GM21367 (cell line): ENCODE measurements around the gene FNTB.
"Not testable (repeated sequence)": the region's sequence is repeated elsewhere in the genome, so short reads cannot be mapped to it uniquely, and the experiment has no call there.

Experiments
- ATAC-seq: cut with Tn5 transposase; IDR thresholded peaks from one replicate; pipeline ENCODE4 v1.9.1; 2021; ENCODE audit not compliant: unreplicated experiment

Gene FNTB

DNA sequence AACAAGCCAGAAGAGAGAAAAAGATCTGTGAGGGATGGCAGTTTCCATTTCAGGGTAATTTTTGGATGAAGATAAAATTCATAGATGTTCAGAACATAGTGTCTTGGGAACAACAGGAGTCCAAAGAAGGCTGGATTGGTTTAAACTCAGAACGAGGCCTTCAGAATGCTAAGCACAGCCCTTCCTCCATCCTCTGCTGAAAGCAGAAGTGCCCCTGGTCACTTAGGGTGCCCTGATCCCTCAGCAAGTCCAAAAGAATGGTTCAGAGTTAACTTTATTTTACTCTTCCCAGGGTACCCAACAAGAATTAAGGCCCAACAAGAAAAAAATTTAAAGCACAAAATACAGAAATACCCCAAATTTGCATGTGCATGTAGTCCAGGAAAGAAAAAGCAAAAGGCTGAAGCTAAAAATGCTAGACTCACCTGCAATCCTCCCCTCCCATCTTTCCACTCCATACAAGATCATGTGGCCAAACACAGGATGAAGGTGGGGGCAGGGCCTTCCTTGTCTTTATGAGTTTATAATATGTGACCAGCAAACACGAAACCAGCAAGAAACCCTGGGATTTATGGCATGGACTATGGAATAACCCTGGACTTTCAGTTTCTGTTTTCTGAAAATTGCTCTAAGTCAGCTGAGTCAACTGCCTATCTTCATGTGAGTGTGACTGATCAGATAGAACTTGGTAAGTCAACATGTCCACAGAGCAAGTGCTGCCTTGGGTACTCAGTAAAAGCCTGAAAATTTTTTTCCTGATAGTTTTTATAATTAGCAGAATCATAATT lies 94.5 kb downstream of the FNTB start:
- no peak for ATAC-seq

DNA sequence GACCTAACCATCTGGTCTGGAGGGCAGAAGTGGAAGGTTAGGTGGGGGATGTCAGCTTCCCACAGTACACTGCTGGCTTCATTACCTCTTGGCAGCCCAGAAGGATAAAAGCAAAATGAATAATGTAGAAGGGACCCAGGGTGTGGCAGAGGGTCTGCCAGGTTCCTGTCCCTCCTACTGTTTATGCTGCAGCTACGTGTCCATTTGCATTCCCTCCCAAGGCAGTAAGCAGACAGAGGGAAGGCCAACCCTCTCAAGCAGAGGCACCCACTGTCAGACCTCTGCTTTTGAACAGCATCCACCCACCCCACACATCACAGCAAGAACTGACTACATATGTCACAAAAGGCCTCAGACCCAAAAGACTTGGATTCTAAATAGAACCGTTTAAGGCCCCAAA lies 96.2 kb downstream of the FNTB start:
- ATAC-seq = no peak

DNA sequence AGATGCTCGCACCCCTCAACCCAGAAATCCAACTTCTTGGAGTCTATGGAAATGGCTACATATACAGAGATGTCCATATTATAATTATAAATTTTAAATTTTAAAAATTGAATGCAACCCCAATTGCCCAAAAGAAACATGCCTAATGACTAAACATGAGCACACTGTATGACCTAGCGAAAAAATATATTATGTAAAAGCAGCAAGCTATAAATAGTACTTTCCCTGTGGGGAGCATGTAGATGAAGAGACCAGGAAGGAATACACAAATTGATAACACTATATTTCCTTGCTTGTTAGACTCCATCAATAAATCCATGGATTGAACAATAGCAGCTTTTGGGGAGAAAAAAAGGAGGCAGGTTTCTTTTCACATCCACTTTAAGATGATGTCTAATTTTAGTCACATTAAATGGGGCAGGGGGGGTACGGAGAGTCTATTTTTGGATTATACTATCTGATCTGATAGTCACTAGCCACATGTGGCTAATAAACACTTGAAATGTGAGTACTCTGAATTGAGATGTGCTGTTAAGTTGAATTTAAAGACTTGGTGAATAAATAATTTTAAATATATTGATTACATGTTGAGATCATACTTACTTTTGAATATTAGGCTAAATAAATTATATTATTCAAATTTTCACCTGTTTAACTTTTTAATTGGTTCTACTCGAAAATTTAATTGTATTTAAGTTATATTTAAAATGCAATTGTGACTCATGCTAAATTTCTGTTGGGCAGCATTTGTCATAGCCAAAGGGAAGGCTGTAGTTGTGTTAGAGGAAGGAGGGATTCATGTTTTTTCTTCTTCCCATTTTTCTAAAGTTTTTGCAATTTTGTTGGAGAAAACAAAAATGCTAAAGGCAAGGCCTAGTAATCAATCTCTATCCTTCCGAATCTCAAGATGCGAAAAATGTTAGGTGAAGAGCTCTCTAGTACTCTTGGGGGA lies 98.1 kb downstream of the FNTB start:
- no peak for ATAC-seq

DNA sequence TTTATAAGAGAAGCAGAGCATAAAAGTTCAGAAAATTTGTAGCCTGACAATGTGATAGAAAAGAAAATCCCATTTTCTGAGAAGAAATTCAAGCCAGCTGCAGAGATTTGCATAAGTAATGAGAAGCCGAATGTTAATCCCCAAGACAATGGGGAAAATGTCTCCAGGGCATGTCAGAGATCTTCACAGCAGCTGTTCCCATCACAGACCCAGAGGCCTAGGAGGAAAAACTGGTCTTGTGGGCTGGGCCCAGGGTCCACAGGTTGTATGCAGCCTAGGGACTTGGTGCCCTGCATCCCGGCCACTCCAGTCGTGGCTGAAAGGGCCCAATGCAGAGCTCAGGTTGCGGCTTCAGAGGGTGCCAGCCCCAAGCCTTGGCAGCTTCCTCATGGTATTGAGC lies 100.0 kb downstream of the FNTB start:
- not testable (repeated sequence) for ATAC-seq

DNA sequence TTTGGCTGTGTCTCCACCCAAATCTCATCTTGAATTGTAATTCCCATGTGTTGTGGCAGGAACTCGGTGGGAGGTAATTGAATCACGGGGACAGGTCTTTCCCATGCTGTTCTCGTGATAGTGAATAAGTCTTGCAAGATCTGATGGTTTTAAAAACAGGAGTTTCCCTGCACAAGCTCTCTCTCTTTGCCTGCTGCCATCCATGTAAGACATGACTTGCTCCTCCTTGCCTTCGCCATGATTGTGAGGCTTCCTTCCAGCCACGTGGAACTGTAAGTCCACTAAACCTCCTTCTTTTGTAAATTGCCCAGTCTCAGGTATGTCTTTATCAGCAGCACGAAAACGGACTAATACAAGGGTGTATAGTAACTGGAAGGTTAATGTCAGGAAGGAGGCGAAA lies 101.1 kb downstream of the FNTB start:
- not testable (repeated sequence) for ATAC-seq

DNA sequence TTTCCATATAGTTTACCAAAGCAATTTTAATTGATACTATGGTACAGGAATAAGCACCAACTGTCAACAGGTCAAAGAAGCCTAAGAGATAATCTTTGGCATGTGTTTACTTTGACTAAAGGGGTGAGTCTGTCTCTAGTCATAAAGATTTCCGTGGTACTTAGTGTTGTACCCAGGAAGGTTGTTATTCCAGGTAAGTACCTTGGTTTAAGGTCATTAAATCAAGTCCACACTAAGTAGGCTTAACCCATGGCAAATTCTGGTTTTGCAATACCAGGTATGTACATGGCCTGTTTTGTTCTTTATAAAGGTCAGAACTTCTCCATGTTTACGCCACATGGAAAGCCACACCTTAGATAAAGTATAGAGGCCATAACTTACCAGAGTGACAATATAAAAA lies 105.7 kb downstream of the FNTB start:
- no peak for ATAC-seq

DNA sequence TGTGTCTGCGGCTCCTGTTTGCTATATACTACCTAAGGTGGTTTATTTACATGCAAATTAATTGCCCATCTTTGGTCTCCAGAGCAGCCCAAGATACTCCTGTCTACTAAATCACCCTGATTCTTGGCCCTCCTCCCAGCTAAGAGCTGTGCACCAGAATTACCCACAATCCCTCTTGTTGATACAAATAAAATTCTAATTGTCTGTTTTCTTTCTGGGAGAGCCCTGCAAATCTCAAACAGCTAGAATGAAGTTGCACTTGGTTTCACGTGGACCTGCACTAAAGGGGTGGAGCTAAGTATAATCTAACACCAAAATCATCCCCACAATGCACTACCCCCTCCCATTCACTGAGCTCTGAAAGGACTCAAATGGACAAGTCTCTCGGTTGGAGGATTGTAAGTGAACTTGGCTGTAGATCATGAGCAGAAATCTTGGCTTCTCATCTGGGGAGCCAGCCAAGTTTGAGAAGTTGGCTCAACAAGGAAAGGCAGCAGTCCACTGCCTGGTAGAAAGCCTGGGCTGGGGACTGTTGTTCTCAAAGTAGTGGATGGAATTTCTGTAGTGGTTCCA lies 109.0 kb downstream of the FNTB start:
- ATAC-seq = no peak

DNA sequence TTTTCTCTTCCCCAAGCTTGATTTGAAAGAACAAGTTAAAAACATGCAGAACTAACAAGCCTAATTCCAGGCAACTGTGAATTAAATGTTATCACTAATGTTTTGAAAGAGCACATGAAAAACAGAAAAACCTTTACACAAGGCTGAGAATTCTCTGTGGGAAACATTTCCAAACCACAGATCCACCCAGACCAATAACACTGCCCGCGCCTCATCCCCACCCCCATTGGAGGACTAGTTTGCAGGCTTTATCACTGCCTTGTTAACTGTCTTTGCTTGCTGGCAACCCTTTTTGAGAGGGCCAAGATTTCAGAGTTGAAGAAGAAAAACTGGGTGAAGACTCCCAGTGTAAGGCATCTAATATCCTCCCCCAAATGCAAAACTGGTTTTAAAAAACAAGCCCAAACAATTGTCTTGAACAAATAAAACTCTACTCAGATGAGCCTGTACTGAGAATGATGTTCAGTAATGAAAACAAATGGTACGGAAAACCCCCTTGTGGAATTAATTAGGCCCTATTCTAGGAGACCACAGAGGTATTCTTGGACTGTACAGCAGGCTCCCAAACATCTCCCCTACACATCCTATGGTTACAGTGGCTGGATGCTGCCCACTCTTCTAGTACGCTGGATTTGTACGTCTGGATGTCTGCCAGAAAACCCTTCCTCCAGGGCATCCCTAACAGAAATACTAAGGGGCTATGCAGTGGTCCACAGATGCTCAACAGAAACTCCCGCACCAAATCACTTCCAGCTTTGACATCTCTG lies 109.8 kb downstream of the FNTB start:
- ATAC-seq = no peak

DNA sequence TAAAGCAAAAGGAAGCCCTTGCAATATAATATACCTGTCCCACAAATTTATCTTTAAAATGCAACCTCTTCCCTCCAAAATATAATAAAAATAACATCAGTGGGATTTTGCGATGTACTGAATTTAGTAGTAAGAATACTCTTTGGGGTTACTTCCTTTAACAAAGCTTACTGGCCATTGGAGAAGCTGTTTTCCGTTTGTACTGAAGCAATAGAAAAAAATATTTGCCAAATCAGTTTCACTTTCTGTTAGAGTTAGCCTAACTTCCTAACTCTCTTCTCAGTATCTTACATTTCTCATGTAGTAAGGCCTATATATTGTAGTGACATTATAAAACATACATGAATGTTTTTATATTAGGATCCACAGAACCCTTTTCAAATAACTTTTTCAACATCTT lies 111.9 kb downstream of the FNTB start:
- no peak for ATAC-seq

DNA sequence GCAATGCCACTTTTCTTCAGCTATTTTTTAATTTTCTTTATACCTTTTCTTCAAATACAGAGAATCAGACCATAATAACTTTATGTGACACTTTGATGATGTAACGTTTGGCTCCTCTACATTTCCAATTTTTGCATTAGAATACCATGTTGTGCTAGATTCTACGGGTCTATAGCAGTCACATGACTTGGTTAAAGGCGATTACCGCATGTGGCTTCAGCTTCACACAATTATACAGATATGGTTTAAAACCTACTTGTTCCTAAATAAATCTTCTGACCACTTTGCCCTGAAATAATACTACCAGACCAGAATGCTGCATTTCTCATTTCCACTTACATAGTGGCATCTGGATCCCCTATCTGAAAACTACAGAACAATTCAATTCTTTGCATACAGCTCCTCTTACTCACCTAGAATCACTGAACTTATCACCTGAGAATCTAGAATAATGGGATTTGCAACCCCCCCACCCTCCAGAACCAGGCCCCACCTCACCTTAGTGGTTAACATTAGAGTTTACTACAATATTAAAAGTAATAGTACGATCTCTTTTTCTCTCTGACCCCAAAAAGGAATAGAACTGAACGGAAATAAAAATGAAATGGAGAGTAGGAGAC lies 114.3 kb downstream of the FNTB start:
- no peak for ATAC-seq

DNA sequence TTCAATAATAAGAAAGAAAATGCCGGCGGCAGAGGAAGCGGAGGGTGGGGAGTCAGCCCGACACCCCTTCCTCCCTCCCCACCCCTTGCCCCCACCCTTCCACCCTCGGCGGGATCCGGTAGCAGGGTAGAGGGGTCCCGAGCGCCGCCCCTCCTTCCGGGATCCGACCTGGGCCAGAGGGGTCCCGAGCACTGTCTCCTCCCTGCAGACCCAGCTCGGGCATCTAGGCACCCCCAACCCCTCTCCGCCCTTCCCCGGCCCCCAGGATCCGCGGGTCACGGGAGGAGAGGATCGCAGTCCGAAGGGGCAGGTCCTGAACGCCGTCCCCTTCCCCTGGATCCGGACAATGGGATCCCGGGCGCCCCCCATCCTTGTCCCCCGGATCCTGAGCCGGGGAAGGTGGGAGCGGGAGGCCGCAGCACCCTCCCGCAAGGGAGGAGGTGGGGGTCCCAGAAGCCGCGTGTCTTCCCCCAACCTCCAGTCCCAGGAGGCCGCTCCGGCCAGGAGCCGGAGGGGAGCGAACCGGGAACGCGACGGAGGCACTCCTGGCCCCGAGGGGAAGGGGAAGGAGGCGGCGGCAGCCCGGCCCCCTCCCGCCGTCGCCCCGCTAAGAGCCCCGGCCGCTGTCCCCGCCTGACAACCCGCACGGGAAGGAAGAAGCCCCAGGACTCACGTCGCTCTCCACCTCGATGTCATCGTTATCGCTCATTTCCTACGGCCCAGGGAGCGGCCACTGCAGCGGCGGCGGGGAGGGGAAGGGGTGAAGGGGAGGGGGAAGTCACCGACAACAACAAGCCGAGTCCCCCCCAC lies 115.1 kb downstream of the FNTB start:
- no peak for ATAC-seq

DNA sequence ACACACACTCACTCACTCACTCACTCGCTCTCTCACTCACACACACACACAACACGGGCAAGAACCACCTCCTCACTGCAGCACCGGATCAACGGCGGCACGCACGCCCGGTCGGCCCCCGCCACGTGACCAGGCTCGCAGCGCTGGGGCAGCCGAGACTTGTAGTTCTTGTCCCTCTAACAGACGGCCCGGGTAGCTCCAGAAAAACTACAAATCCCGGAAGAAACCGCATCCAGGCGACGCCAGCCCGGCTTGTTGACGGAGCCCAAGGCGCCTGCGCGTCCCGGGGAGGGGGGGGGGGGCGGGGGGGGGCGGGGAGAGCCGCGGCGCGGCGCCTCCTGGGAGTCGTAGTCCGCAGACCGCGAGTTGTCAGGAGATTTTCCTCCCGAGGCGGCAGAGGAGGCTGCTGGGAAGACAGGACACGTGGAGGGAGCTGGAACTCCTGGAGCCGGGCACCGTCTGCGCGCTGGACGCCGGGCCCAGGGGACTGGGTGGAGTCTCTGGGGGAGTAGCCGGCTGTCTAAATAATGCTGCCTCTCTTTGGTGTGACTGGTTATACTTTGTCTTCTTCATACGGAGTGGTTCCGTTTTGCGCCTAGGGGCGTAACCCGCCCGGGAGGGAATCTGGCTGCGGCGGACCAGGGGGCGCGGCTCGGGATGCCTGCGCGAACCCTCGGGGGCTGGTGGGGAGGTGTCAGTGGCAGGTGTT lies 115.9 kb downstream of the FNTB start, which contains the start of gene MAX:
Gene MAX, minus strand, starts transcription at position 77 of the 709 bp plus-strand sequence. CDS start 178 bp downstream, outside the sequence.
- peak; percentile 74 for ATAC-seq

DNA sequence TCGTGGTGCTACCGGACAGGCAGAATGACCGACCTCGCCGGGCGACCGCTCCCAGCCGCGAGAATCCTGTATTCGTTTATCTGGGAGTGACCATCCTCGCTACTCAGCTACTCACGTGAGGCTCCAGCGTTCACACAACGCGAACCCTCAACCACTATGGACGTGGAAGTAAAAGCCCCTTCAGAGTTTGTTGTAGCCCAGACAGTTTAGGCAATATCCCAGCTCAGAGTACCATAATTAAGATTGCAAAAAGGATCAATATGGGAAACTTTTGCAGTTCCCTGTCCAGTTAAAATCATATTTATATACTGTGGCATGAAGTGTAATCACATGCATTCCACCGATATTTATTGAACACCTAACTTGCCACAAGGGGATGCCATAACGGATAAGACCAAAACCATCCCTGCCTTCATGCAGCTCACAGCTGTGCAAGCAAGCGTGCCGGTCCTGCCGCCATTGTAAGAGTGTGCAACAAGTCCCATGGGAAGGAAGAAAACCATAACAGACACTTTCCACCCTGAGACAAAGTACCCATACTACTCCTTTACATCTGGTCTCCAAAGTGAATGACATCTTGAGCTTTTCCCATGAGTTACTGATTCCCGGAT lies 116.6 kb downstream of the FNTB start:
- ATAC-seq = no peak

DNA sequence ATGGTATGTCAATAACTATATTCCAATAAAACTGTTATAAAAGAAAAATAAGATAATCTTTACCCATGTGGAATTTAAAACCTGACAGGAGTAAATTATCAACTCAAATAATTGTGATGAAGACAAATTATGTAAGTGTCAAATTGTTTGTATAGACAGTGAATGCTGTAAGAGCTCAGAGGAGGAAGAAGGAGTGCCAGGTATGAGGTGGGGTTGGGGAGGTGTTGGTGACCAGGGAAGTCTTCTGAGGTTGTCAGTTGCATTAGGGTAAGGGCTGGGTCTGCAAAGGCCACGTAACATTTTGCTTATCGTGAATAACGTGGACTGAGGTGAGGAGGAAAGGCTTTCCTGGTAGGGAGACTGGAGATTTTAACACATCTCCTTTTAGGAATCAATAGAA lies 118.1 kb downstream of the FNTB start:
- no peak for ATAC-seq

DNA sequence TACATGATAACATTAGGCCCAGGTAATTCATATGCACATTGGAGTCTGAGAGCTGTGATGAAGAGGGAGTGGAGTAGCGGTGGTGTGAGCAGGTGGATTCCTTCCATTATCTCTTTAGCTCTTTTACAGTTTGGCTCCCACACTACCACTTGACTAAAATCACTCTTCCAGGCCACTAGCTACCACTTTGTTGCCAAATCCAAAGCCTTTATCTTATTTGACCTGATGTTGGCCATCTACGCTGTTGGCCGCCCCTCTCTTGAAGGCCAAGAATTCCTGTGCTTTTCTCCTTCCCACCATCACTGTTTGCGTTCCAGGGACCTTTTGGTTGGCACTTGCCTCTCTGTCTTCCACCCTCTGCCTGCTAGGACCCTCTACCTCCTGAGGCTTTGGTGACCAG lies 119.6 kb downstream of the FNTB start:
- ATAC-seq = no peak

DNA sequence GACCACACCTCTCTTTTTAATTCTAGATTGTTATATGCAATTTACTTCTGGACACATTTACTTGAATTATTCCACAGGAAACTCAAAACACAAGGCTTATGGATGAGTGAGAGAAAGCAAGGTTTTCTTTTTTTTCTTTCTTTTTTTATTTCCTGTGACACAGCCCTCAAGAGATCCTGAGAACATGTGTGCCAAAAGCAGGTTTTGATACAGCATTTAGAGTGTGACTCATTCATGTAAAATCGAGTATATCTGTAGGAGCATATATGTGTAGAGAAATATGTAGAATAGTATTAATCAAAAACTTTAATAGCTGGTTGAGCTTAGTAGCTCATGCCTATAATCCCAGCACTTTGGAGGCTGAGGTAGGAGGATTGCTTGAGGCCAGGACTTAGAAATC lies 120.0 kb downstream of the FNTB start:
- no peak for ATAC-seq

DNA sequence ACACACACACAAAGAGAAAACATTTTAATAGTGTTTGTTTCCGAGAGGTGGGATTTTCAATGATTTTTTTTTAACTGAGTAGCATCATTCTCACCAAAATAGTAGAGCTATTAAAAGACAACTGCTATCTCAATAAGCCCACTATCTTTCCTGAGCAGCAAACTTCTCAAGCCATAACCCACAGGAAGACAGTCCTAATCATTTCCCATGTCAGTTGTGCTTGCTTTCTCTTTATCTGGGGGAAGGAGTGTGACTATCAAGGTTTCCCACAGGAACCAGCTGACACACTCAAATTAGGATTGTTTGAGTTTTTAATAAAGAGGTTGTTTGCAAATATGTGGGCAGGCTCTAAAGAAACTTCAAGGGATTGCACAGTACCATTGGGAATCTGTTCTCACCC lies 120.5 kb downstream of the FNTB start:
- ATAC-seq = no peak

DNA sequence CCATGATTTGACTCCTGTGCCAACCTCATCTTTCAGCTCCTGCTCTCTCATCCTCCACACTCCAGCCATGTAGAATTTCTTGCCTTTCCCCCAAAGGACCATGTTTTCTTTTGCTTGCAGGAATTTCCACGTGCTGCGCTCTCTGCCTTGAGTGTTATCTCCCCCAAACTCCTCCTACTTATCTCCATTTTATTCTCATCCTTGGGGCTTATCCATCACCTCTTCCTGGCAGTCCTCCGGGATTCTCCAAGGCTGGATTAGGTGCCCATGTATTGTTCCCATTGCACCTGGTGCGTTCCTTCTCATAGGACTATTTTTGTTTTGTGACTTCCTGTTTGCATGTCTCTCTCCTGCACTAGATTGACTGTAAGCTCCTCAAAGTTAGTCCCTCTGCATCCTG lies 122.7 kb downstream of the FNTB start:
- ATAC-seq = no peak

DNA sequence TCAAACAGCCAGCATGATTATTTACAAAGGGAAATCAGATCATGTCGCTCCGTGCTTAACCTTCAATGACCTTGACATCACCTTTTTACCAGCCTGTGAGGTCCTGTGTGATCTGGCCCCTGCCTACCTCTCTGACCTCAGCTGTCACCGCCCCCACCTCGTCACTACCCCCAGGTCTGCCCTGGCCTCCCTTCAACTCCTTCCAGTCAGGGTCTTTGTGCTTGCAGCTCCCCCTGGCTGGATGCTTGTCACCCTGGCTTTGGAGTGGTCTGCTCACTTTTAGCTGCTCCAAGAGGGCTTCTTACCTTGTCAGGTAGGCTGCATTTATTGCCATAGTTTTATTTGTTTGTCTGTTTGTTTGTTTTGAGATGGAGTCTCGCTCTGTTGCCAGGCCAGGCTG lies 123.8 kb downstream of the FNTB start:
- no peak for ATAC-seq
